ENCODE data around the gene NFS1.

The NFS1 gene

DNA sequence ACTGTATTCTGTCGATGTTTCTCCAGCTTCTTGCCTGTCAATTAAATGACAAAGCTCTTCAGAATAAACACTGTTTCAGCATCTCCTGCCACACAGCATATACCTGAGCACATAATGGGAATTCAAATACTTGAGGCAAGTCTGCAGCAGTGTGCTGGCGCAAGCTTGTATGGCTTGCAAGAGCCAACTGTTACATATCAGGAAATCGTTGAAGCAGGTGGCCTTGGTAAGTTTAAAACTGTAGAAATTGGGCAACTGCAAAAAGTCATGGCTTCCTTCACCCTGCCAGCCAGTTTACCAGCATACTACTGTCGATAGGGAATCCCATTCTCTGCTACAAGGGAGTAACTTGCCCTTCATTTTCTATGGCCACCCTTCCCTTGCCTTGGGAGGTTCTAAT, 57.4 kb downstream of the NFS1 start:
- DNase-seq (ENCODE audit: low read depth in 2 of 2) = no peak

DNA sequence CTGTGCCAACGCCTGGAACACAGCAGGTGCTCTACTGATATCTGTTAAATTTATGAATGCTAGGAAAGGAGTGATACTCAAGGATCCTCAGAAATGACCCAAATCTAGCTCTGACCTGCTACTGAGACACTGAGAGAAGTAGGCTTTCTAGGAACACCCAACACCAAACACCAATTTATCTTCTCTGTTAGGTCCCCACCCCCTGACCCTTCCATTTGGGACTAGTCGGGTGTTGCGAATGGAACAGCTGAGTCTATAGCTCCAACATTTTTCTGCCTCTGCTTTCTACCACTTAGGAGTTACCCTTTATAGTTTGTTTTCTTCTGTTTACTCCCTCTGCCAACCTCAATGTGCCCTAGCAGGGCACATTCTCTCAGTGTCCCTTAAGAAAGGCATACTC, 58.4 kb downstream of the NFS1 start:
- DNase-seq (ENCODE audit: low read depth in 2 of 2) = no peak

DNA sequence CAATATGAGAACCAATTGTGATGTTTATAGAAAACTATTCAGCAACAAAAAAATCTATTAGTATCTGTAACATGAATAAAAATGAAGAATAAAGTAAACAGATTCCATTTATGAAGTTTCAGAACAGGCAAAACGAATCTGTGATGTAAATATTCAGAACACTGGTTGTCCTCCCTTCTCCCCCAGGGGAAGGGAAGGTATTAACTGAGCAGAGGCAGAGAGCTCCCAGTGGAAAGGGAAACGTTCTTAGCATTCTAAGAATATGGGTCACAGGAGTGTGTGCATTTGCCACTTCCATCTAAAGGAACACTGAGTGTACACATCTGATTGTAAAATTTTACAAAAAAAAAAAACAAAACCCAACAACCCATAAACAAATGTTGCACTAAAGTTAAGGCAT, 60.4 kb downstream of the NFS1 start:
- no peak for DNase-seq (ENCODE audit: low read depth in 2 of 2)

DNA sequence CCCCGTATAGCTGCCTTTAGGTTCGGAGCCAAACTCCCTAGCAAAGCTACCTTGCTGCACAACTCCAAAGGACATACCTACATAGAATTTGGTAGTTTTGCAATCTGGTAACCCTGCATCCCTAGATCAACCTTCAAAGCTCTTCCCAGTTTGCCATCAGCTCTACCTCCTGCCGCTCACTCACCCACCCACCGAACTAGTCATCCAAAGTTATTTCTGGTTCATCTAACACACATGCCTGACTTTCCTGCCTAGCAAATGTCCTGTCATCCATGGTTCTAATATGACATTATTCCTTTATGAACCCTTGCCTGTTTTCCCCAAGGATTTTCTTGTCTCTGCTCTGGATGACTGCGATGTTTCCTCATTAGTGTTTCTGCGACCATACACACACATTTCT, 61.9 kb downstream of the NFS1 start:
- no peak for DNase-seq (ENCODE audit: low read depth in 2 of 2)

DNA sequence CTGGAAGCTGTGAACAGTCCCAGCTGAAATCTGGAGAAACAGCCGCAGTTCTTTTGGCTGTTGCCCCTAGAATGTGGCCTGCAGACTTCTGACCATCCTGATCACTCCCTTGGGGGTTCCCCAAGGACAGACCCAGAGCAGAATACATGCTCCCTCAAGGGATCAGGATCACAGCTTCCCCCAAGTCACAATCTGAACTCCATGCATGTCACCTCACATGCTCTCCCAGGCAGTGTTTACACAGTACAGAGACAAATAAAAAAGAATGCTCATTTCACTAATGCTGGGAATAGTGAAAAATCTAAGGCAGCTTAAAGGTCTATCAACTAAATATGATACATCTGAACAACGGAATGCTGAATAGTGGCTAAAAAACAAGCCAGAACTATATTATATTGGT, 63.1 kb downstream of the NFS1 start:
- no peak for DNase-seq (ENCODE audit: low read depth in 2 of 2)

DNA sequence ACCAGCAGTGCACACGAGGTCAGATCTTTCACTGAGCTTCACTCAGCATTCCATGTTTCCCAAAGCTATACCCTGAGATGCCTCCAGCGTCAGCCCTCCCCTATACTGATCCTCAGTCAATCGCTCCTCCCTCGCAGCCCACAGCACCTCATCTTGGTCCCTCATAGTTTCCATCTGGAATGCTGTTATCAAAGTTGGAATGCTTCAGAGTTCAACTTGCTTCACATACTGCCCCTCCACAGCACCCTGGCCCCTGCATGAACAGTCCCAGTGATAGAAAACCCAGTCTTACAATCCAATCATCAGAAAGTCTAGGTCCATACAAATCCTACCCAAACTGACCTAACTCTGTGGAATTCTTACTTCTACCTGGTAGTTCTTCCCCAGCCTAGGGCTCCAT, 63.5 kb downstream of the NFS1 start:
- no peak for DNase-seq (ENCODE audit: low read depth in 2 of 2)

DNA sequence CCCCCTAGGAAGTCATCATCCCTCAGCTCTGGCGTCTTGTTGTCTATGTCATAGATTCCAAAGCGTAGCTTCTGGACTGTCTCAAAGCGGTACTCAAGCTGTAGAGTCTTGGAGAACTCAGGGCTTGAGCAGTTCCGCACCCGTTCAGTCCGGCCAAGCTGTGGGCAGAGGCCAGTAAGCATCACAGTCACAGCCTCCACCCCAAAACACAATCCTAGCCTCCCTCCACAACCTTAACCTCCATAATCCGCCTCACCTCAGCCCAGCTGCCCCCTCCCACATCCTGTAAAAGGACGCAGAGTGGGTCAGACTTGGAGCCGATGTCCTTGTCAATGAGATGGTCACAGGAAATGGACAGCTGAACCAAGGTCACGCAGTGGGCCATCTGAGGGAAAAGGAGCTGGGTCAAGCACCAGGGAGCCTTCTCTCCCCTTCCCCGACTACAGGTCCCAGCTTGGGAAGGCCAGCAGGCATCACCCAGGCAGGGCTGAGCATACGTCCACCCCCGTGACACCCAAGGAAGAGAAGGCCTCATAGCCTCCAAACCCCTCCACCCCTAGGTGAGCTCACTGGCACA, 66.5 kb downstream of the NFS1 start:
- DNase-seq (ENCODE audit: low read depth in 2 of 2) = no peak

DNA sequence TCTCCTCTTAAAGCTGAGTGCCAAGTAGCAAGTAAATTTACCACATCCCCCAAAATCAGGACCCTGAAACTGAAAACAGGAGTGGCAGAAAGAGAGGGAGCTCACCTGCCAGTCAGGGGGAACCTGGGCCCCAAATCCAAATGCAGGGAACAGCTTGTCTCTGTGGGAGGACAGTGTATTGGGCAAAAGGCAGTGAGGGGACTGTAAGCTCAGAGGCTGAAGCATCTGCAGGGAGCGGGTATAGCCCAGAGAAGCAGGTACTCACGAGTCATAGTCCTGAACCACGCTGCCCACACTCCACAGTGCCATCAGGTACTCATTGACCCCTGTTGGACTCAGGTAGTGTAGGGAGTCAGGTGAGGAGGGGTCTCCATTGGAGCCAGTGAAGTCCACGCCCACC, 68.5 kb downstream of the NFS1 start:
- no peak for DNase-seq (ENCODE audit: low read depth in 2 of 2)

DNA sequence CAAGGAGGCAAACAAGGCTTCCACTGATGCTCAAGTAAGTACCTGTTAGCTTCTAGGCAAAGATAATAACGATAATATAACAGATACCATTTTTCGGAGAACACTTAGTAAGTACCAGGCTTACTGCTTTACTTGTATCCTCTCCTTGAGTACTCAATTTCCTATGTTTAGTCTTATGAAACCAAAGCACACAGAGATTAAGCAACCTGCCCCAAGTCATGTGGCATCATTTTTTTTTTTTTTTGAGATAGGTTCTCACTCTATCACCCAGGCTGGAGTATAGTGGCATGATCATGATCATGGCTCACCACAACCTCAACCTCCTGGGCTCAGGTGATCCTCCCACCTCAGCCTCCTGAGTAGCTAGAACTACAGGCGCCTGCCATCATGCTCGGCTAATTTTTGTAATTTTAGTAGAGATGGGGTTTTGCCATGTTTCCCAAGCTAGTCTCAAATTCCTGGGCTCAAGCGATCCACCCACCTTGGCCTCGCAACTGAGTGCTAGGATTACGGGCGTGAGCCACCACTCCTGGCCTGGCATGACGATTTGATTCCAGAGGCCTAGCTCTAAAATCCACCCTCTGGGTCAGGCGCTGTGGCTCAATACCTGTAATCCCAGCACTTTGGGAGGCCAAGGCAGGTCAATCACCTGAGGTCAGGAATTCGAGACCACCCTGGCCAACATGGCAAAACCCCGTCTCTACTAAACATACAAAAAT, 69.6 kb downstream of the NFS1 start:
- DNase-seq (ENCODE audit: low read depth in 2 of 2) = no peak

DNA sequence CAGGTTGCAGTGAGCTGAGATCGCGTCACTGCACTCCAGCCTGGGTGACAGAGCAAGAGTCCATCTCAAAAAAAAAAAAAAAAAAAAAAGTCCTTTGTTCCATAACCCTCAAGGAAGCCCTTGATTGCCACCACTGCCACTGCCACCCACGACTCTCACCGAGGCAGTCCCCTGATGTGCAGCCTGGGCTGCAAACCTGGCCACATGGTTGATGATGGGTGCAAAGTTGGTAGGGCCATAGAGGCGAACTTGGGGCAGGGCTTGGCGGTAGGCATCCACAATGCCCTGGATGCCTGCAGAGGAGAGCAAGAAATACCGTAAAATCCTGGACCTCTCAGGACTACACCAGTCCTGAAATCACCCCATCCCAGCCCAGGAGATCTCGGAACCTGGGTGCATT, 72.0 kb downstream of the NFS1 start:
- DNase-seq (ENCODE audit: low read depth in 2 of 2) = no peak

DNA sequence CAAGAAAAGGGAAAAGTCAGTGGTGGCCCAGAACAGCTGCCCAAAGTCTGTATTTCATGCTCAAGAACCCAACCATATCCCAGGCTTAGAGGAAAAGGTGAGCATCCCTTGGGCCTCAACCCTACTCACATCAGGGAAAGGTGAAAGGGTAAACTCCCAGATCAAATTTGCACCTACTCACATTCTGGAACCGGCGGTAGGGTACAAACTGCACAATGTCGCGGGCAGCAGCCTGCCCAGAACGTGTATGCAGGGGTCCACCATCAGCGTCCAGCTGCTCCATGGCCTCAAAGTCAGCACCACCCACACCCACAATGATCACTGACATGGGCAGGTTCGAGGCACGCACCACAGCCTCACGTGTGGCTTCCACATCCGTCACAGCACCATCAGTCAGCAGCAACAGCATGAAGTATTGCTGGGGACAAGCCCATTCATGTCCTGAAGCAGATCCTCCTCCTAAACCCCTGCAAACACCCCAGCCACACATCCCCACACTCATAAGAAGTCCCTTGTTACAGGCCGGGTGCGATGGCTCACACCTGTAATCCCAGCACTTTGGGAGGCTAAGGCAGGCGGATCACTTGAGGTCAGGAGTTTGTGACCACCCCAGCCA, 72.7 kb downstream of the NFS1 start:
- no peak for DNase-seq (ENCODE audit: low read depth in 2 of 2)

DNA sequence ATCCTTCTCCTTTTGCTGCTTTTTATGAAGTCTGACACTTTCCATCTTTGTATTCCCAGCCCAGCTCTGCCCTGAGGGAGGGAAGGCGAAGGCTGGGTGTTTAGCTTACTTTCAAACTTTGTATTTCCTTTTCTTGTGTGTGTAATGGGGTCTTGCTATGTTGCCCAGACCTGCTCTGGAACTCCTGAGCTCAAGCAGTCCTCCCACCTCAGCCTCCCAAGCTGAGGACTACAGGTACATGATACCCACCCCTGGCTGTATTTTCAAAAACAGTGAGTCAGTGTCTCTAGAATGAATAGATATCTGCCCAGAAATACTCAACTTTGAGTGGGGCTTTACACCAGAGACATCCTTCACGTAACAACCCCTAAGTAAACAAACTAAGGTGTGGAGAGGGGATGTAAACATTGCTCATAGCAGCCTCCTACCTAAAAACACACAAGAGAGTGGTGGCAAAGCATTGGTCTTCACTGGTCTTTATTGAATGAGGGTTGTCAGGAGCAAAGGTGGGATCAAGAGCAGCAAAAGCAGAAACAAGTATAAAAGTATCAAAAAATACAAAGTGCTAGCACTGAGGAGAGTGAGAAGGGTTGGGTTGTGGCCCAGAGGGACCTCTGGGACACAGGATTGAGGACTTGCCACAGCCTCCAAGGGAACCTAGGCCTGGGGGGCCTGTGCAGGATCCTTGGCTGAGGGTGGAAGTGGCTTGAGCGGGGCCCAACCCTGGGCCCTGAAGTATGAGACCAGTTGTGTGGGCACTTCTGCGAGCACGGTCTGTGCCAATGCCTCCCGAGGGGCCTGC, 73.4 kb downstream of the NFS1 start:
- no peak for DNase-seq (ENCODE audit: low read depth in 2 of 2)

DNA sequence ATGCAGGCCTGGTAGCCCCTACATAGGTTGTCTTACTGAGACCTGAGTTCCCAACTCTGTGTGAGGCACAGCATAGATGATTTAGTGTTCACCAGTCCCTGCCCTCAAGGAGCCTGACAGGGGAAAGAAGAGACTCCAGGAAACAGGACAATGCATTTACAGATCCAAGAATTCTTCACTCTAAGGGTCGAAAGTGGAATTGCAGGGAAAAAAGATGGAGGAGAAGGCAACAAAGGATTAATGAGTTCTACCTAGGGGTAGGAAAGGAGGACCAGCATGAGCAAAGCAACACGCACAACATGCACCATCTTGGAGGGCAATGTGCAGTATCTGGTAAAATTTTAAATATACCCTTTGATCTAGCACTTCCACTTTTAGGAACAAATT, 77.6 kb downstream of the NFS1 start:
- DNase-seq (ENCODE audit: low read depth in 2 of 2) = no peak

DNA sequence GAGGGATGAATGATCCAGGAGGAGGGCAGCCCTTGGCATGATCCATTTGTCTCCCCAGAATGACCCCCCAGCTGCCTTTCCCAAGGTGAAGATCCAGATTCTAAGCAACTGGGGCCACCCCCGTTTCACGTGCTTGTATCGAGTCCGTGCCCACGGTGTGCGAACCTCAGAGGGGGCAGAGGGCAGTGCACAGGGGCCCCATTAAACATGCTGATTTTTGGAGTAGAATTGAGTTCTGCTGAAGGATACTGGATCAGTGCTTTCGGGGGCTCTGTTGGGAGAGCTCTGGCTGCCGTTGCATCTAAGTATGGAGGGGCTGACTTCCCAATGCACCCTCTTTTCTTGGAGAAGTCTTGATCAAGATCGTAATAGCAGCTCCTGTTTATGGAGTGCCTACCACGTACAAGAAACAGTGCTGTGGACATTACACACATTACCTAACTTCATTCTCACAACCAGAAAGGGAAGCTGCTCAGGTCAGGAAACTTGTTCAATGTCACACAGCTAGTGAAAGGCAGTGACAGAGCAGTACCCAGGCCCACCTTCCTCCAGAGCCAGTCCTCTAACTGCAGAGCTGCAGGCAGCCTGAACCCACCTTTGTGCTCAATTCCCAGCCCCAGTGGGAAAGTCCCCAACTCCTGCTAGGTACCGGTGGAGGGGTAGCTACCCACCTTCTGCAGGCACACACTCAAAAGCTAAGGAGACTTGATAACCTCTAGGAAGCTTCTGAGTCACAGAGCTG, 78.2 kb downstream of the NFS1 start:
- no peak for DNase-seq (ENCODE audit: low read depth in 2 of 2)

DNA sequence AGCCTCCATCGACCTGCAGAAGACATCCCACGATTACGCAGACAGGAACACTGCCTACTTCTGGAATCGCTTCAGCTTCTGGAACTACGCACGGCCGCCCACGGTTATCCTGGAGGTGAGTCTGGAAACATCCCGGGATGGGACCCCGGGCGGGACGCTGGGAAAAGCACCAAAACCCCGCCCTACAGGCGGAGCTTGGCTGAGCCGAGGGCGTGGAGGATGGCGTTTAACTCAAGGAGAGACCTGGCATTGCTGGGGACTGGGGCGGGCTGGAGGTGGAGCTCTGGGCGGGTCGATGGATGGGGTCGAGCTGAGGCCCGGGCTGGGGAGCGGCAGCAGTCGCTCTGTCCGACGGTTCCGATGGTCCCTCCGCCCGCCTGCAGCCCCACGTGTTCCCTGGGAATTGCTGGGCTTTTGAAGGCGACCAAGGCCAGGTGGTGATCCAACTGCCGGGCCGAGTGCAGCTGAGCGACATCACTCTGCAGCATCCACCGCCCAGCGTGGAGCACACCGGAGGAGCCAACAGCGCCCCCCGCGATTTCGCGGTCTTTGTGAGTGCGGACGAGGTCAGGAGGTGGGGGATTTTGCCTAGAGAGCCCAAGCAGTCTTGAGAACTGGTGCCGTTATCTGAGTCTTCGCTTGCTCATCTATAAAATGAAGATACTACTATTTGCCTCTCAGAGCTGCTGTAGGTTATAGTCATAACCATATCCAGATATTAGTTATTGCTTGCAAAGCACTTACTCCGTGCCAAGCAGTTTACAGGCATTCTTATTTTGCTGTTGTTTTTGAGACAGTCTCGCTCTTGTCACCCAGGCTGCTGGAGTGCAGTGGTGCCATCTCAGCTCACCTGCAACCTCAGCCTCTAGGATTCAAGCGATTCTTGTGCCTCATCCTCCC, 79.7 kb downstream of the NFS1 start:
- peak; percentile 50 to 59 for DNase-seq (ENCODE audit: low read depth in 2 of 2)

DNA sequence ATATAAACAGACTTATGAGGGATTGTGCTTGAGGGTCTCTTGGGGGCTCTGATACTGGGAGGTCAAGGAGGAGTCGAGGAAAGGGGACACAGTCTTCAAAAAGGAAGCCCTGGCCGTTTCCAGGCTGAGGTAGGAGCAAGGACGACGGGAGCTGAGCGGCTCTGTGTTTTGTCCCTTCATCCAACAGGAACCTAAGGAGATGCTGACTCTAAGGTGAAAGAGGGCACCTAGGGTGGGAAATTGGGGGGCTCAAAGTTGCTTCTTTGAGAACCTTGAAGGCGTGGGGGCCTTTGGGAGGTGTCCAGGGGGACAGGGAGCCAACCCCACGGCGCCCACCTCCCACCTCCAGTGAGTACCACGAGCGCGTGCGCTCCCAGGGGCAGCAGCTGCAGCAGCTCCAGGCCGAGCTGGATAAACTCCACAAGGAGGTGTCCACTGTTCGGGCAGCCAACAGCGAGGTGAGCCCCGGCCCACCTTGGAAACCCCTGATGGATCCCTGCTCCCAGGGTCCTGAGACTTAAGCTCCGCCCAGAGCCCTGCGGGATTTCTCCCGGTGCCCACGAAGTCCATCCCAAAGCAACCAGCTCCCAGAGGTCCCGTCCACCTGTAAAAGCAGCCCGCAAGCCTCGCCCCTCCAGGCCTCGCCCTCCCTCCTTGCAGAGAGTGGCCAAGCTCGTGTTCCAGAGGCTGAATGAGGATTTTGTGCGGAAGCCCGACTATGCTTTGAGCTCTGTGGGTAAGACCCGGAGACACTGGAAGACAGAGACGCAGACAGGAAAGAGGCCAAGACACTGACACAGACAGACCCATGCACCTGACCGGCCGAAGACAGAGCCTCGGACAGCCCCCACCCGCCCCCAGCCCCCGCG, 80.7 kb downstream of the NFS1 start:
- DNase-seq (ENCODE audit: low read depth in 2 of 2) = no peak
